Fibroblast of skin of abdomen (primary cell): Measurements from ENCODE around the gene C1QL1.

Experiments used
- DNase-seq: peaks from one replicate; pipeline ENCODE4 v3.0.0-alpha.2; 2013

Gene C1QL1

GRCh38 chr17:44988044-44988942 is 20.2 kb upstream of the C1QL1 start:
- DNase-seq, result no peak

DNA sequence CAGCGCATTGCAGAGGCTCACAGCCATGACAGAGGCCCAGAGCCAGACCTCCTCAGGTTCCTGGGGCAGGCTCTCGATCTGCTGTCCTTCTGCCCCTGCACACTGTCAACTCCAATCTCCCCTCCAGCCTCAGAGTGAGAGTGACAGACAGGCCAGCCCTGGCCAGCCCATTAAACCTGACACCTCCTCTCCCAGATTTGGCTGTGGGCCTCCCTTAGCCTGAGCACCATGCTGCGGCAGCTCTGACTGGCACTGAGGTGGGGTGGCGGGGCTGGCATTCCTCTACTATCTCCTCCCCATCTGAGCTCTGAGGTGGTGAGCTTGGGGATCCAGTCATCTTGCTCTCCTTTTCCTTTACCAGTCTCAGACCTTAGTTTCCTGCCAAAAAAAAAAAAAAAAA is 15.5 kb upstream of the C1QL1 start:
- DNase-seq, result no peak

DNA sequence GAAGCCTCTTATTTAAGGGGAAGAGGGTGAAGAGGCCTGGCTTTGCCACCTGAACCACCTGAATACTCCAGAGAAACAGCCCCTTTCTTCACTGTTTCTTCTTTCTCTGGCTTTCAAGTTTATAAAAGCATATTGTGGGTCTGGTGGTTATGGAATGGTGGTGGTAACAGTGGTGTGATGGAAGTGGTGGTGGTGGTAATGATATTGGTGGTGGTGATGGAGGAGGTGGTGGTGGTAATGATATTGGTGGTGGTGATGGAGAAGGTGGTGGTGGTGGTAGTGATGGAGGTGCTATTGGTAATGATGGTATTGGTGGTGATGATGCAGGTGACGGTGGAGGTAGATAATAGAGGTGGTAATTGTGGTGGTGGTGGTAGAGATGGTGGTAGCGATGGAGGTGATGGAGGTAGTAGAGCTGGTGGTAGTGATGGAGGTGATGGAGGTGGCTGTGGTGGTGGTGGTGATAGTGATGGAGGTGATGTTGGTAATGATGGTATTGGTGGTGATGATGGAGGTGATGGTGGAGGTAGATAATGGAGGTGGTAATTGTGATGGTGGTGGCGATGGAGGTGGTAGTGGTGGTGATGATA is 14.1 kb upstream of the C1QL1 start:
- DNase-seq, result no peak

DNA sequence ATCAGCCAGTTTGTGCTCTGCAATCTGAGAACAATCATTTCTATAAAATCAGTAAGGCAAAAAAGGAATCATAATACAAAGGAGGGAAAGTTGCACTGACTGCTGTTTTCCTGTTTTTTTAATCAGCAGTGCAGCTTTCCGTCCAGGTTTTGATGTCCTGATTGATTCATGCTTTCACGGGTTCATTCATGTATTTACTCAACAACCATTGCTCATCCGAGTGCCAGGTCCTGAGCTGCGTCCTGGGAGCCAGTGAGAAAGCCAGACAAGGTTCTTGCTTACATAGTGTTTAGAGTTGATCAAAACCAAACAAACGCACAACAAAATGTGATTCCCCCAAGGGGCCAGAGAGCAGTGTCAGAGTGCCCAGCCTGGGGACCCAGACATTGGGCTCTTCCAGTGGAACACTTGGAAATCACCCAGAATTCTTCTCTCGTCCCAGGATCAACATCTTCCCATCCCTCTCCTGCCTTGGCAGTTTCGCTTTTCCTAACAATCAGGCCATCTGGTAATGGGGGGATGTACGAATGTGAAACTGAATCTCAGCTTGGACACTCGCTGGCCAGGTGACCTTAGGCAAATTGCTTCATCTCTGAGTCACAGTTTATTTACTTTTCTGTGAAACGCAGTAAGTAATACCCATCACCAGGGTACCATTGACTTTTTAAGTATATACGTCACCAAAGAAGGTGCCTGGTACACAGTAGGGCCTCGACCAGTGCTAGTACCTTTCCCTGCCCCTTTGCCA is 13.3 kb upstream of the C1QL1 start:
- DNase-seq, result no peak

GRCh38 chr17:44979426-44979995 is 11.4 kb upstream of the C1QL1 start:
- no peak for DNase-seq

DNA sequence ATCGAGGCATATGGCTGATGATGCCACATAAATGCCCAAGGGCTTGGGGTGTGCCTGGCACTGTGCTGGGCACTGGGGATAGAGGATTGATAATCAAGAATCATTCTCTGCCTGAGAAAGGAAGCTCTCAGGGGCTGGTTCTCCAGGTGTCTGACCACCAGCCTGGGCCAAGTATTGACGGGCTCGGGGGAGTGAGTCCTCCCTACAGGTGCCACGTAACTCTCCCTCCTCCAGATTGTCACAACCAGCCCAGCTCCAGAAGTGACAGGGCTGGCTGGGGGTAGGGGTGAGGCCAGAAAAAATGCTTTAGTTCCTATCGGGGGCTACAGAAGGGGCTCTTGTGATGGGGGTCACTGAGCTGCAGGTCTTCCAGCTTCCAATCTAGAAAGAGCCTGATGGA is 10.7 kb upstream of the C1QL1 start:
- no peak for DNase-seq

DNA sequence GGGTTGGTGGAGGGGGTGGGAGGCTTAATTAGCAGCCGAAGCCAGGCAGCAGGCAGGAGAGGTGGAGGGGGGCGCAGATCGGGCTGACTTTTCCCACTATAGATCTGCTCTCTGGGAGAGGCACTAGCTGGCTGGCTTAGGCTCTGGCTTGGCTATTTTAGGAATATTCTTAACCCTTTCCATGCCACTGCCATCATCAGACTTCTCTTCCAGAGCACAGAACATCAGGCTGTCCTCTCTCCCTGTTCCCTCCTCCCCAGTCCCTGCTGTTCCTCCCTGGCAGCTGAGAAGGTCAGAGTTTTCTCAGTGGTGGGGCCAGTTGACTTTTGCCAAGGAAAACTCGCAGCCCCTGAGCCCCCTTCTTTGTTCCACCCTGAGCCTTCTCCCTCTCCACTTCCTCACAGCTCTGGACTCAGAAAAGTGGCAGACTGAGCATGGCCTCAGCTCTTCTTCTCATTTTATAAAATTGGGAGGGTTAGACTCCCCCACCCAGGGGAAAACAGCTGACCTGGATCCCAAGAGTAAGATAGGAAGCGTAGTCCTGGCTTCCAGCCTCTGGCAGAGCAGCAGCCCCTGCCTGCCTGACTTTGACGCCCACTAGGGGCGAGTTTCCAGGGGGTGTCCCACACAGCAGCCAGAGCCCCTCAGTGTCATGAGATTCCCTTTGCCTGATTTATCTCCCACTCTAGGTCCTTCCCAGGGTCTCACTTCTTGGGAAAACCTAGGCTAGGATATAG is 9.9 kb upstream of the C1QL1 start:
- no peak for DNase-seq

DNA sequence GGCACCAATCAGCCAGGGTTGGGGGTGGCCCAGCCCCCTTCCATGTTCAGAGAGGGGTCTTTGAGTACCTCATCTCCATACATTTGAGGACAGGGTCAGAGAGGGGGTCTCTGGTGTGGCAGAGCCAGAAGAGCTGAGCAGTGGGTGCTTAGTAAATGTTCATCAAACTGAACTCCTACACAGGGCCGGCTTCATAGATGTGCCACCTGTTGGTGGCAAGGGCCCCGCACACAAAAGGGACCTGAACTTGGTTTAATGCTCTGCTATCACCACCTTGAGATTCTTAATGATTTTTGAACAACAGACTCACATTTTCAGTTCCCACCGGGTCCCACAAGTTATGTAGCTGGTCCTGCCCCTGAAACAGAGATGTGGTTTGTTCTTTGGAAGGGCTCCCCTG is 9.0 kb upstream of the C1QL1 start:
- DNase-seq, result no peak

DNA sequence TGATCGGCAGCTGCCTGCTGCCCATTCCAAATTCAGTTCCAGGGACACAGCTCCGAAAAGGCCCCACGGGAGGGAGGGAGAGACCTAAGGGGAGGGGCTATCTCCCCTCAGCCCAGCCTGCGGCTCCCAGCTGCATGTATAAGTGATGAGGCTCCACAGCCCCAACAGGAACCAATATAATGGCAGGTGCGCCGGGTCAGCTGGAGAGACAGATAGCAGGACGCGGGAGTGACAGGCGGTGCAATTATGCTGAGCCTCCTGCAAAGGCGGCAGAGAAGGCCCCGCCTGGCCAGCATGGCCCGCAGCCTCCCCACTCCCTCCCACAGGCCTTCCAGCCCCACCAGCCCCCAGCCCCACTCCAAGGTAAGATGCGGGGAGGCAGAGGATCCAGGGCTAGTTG is 8.1 kb upstream of the C1QL1 start:
- DNase-seq, result no peak

- DNase-seq, result peak; percentile 48
Observed at GRCh38 chr17:44972953-44973352, 4.8 kb upstream of the C1QL1 start.

DNA sequence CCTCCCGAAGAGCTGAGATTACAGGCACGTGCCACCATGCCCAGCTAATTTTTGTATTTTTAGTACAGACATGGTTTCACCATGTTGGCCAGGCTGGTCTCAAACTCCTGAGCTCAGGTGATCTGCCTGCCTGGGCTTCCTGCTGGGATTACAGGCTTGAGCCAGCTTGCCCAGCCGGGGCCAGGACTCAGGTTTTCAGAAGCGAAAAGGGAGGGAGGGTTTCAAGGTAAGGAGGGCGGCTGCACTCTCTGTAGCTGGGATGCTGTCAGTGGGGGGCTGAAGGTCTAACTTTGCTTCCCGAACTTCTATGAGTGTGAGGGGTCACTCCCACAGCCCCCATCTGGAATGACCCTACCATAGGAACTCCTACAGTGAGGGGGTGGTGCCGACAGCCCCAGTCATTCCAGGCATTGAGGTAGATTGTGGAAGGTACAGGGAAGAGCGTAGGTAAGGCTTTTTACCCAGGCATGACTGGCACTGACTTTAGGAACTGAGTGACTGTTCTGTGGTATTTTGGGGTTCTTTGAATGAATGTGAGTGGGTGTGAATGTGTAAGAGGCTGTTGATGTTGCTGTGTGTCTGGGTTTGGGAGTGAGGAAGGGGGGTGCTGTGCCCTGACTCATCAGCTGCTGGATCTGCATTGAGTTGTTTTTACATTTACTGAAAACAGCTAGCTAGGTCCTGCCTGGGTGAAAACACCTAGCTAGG is 3.8 kb upstream of the C1QL1 start:
- DNase-seq, result peak; percentile 50

GRCh38 chr17:44970136-44970741 is 2.1 kb upstream of the C1QL1 start:
- DNase-seq, result peak; percentile 19

GRCh38 chr17:44969144-44969780 is 1.2 kb upstream of the C1QL1 start:
- no peak for DNase-seq

GRCh38 chr17:44967907-44968224 is 237 bp downstream of the C1QL1 start:
- no peak for DNase-seq

DNA sequence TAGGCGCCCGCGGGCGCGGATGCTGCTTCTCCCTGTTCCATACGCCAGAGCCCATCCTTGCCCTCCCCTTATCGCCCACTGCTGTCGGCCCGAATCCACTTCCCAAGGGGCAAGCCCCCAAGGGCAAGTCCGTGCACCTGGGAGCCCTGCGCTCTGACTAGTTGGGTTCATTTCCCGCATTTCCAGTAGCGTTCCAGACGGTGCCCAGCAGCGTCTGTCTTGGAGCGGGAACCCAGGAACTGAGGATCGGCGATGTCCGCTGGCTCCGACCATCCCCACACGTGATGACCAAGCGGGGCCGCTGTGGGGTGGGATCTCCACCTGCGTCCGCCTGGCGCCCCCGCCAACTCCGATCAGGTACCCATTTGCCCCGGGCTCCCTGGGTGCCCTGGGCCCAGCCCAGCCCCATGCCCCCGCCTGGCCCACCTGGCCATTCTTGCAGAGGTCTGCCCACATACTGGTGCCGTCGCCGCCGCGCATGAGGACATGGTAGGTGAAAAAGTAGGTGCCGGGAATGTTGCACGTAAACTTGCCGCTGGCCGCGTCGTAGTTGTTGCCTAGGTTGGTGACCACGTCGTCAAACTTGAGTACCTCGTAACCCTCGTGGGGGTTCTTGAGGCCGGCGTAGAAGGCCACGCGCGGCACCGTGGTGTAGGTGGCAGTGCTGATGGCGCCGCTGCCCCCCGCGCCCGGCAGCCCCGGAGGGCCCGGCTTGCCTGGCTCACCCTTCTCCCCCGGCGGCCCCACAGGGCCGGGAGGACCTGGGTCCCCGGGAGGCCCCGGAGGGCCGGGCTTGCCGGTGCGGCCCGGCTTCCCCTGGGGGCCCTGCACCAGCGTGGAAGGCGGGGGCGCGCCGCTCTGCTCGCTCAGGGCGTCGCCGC is 837 bp downstream of the C1QL1 start:
- no peak for DNase-seq

- DNase-seq, result no peak
Observed at GRCh38 chr17:44966348-44967025, 1.6 kb downstream of the C1QL1 start.

DNA sequence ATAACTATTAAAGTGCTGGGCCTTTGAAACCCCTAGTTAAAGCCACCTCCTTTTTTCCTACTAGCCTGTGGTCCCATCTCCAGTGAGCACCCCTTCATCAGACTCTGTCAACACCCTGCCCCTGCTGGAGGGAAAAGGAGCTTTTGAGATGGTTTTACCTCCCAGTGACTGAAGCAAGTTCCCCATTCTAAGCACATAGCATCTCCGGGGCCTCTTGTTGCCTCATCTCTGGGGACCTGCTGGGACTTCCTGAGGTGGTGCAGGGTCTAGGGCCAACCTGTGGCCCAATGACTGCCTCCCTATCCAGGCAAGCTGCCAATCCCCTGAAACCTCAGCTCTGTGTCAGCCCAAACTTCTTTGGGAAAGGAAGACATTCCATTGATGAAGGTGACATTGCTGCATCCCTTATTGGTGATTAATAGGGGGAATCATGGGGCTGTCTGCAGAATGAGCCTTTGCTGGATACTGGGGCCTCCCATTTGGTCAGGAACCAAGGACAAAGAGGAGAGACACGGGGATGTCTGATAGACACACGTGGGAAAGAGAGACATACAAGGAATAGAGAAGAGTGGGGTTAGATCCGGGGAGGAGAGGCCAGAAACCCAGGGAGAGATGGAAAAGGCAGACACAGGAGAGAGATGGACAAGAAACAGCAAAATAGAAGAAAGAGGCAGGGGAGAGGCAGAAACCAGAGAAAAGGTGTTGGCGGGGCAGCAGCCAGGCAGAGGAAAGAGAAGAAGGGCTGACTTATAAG is 2.4 kb downstream of the C1QL1 start:
- DNase-seq, result no peak

GRCh38 chr17:44961921-44962350 is 6.2 kb downstream of the C1QL1 start:
- DNase-seq, result no peak

- DNase-seq, result no peak
Observed at GRCh38 chr17:44960691-44961090, 7.4 kb downstream of the C1QL1 start.
